SK-N-SH (cell line): ENCODE data around the gene CDS1. TPM values are rescaled to one million over a fixed set of nuclear protein-coding genes. Genes with fewer than 3 reads are reported as not detected.

Source experiments
- CTCF ChIA-PET: fragments of 300-600, 350-600 bp; formaldehyde crosslinking; extraction: SDS; loops from one replicate; lab custom pipeline; 2021; lab: Yijun Ruan, JAX
- POLR2A ChIA-PET: fragments of 350-600 bp; sonication (Branson Sonifier 250); formaldehyde crosslinking; extraction: SDS; loops from one replicate; lab custom pipeline; 2020; ENCODE audit warnings: antibody characterized with exemption, inconsistent platforms; lab: Yijun Ruan, JAX
- DNase-seq: peaks from one replicate; pipeline ENCODE4 v3.0.0; 2012
- H2AFZ ChIP-seq: fragments of 200-600 bp; sonication (generic); 2 replicates; pipeline ENCODE4 v1.8.1; 2016; ENCODE audit warnings: antibody characterized with exemption, mild to moderate bottlenecking, low read depth
- H3F3A ChIP-seq: fragments of 200-600 bp; sonication (generic); replicated peaks from 2 replicates; pipeline ENCODE3; 2016; ENCODE audit warnings: antibody characterized with exemption, mild to moderate bottlenecking; ENCODE audit not compliant: insufficient read depth
- H3K27ac ChIP-seq, 2 experiments: fragments of 200-500 bp in 1 of 2; fragments of 200-600 bp in 1 of 2; sonication (Bioruptor generic) in 1 of 2; sonication (generic), shearing (Covaris generic) in 1 of 2; 2 replicates each; pipeline versions ENCODE4 v1.5.1 to v1.6.1; 2014 to 2016; ENCODE audit warnings: low read depth in 2 of 2, inconsistent platforms in 1 of 2, low read length in 1 of 2, mild to moderate bottlenecking in 1 of 2, mixed read lengths in 1 of 2
- H3K27me3 ChIP-seq: fragments of 200-600 bp; sonication (generic), shearing (Covaris generic); 2 replicates; pipeline ENCODE4 v1.6.1; 2016; ENCODE audit warnings: mixed run types; ENCODE audit not compliant: insufficient read depth
- H3K36me3 ChIP-seq, 2 experiments: fragments of 200-500 bp in 1 of 2; fragments of 200-600 bp in 1 of 2; sonication (Bioruptor generic) in 1 of 2; sonication (generic) in 1 of 2; replicated peaks in 1 of 2; 2 replicates each; pipeline versions ENCODE3 to v1.5.1; 2014 to 2016; ENCODE audit warnings: low read length in 1 of 2, mild to moderate bottlenecking in 1 of 2; ENCODE audit not compliant: insufficient read depth in 2 of 2, control insufficient read depth in 1 of 2
- H3K4me1 ChIP-seq, 2 experiments: fragments of 200-500 bp in 1 of 2; fragments of 200-600 bp in 1 of 2; sonication (Bioruptor generic) in 1 of 2; sonication (generic), shearing (Covaris generic) in 1 of 2; 2 replicates each; pipeline versions ENCODE4 v1.5.1 to v1.6.1; 2014 to 2016; ENCODE audit warnings: low read depth in 1 of 2, low read length in 1 of 2, mixed run types in 1 of 2; ENCODE audit not compliant: insufficient read depth in 2 of 2, control insufficient read depth in 1 of 2
- H3K4me2 ChIP-seq: fragments of 200-600 bp; sonication (generic), shearing (Covaris generic); 2 replicates; pipeline ENCODE4 v1.6.1; 2017; ENCODE audit warnings: mixed run types
- H3K4me3 ChIP-seq, 2 experiments: fragments of 200-500 bp in 1 of 2; fragments of 200-600 bp in 1 of 2; sonication (Bioruptor generic) in 1 of 2; sonication (generic), shearing (Covaris generic) in 1 of 2; 2 replicates each; pipeline versions ENCODE4 v1.5.1 to v1.8.1; 2014 to 2016; ENCODE audit warnings: low read depth in 2 of 2, inconsistent platforms in 1 of 2, low read length in 1 of 2, mild to moderate bottlenecking in 1 of 2, mixed read lengths in 1 of 2, moderate library complexity in 1 of 2
- H3K79me2 ChIP-seq: fragments of 200-600 bp; sonication (generic); 2 replicates; pipeline ENCODE4 v1.8.1; 2017; ENCODE audit warnings: mild to moderate bottlenecking; ENCODE audit not compliant: insufficient read depth
- H3K9ac ChIP-seq: fragments of 200-600 bp; sonication (generic); 2 replicates; pipeline ENCODE4 v1.6.1; 2017; ENCODE audit warnings: mixed run types
- H3K9me2 ChIP-seq: fragments of 200-600 bp; sonication (generic); 2 replicates; pipeline ENCODE4 v1.6.1; 2017; ENCODE audit warnings: mixed run types
- H3K9me3 ChIP-seq: fragments of 200-600 bp; sonication (generic); 2 replicates; pipeline ENCODE4 v1.6.1; 2017; ENCODE audit warnings: mixed run types, mild to moderate bottlenecking, moderate library complexity
- H4K20me1 ChIP-seq: fragments of 200-600 bp; sonication (generic); 2 replicates; pipeline ENCODE4 v1.6.1; 2017; ENCODE audit warnings: mild to moderate bottlenecking, mixed run types; ENCODE audit not compliant: insufficient read depth
- CHD2 ChIP-seq: fragments of 150-350 bp; IDR thresholded peaks from 2 replicates; pipeline ENCODE4 v1.6.1; 2018; ENCODE audit warnings: low read length; ENCODE audit not compliant: partially characterized antibody
- ELF1 ChIP-seq: IDR thresholded peaks from 2 replicates; pipeline ENCODE4 v1.4.0; 2012
- EZH2phosphoT487 ChIP-seq: fragments of 200-600 bp; sonication (generic); IDR thresholded peaks from 2 replicates; pipeline ENCODE4 v1.6.1; 2017; ENCODE audit warnings: low read depth, mixed run types, mild to moderate bottlenecking, antibody characterized with exemption, moderate library complexity, borderline replicate concordance
- FOXJ3 ChIP-seq: sonication (generic); formaldehyde crosslinking; IDR thresholded peaks from 2 replicates; pipeline ENCODE4 v1.5.1; 2020; ENCODE audit warnings: mild to moderate bottlenecking, missing genetic modification reagents
- GABPA ChIP-seq: IDR thresholded peaks from 2 replicates; pipeline ENCODE4 v1.4.0; 2012; ENCODE audit warnings: low read depth, mild to moderate bottlenecking
- JUND ChIP-seq: IDR thresholded peaks from 2 replicates; pipeline ENCODE4 v1.4.0; 2012
- MAX ChIP-seq: IDR thresholded peaks from 2 replicates; pipeline ENCODE4 v1.4.0; 2012; ENCODE audit warnings: low read depth
- MEF2A ChIP-seq: IDR thresholded peaks from 2 replicates; pipeline ENCODE4 v1.4.0; 2012; ENCODE audit warnings: low read depth, borderline replicate concordance
- NFIC ChIP-seq: IDR thresholded peaks from 2 replicates; pipeline ENCODE4 v1.4.0; 2012; ENCODE audit warnings: borderline replicate concordance
- NRF1 ChIP-seq: IDR thresholded peaks from 2 replicates; pipeline ENCODE4 v1.6.1; 2012; ENCODE audit warnings: low read depth, mild to moderate bottlenecking, low read length
- RAD21 ChIP-seq: IDR thresholded peaks from 2 replicates; pipeline ENCODE4 v1.6.1; 2012; ENCODE audit warnings: mild to moderate bottlenecking, low read length
- RCOR1 ChIP-seq: fragments of 150-350 bp; IDR thresholded peaks from 2 replicates; pipeline ENCODE4 v1.6.1; 2017; ENCODE audit warnings: antibody characterized with exemption, low read length
- REST ChIP-seq: IDR thresholded peaks from 2 replicates; pipeline ENCODE4 v1.6.1; 2012; ENCODE audit warnings: mild to moderate bottlenecking, low read depth, low read length, moderate library complexity
- RXRA ChIP-seq: IDR thresholded peaks from 2 replicates; pipeline ENCODE4 v1.4.0; 2012; ENCODE audit warnings: low read depth, mild to moderate bottlenecking, borderline replicate concordance
- TAF1 ChIP-seq: IDR thresholded peaks from 2 replicates; pipeline ENCODE4 v1.6.1; 2012; ENCODE audit warnings: low read depth, mild to moderate bottlenecking, low read length, moderate library complexity, borderline replicate concordance
- TCF12 ChIP-seq: IDR thresholded peaks from 2 replicates; pipeline ENCODE4 v1.4.0; 2012
- TEAD4 ChIP-seq: IDR thresholded peaks from 2 replicates; pipeline ENCODE4 v1.4.0; 2012; ENCODE audit warnings: mild to moderate bottlenecking, borderline replicate concordance; ENCODE audit not compliant: insufficient read depth
- WGBS: methylation state at CpG from one replicate; pipeline ENCODE4 v1.1.6; 2017; ENCODE audit warnings: low lambda C conversion rate; 5-methylcytosine and 5-hydroxymethylcytosine counted together
- polyA plus RNA-seq, 3 experiments: library from polyadenylated mRNA; depleted of rRNA; stranded (reverse); fragments of >200 nt; gene quantifications; 2 replicates each; pipeline ENCODE4 v1.2.3, GENCODE V29; 2012
- TF ChIP-seq, protein P1 (sequence below): IDR thresholded peaks from 2 replicates; pipeline ENCODE4 v1.4.0; 2012; ENCODE audit warnings: low read depth, borderline replicate concordance

CDS1 gene
- polyA plus RNA-seq, 1 of the 3 experiments (the other 2 are of a cell fraction) = 0.02 TPM

GRCh38 chr4:84611531-84611930, 28.6 kb downstream of the CDS1 start (continued):
- TF ChIP-seq MAX = no peak
- TF ChIP-seq RCOR1 = no peak
- TF ChIP-seq NFIC = no peak

DNA sequence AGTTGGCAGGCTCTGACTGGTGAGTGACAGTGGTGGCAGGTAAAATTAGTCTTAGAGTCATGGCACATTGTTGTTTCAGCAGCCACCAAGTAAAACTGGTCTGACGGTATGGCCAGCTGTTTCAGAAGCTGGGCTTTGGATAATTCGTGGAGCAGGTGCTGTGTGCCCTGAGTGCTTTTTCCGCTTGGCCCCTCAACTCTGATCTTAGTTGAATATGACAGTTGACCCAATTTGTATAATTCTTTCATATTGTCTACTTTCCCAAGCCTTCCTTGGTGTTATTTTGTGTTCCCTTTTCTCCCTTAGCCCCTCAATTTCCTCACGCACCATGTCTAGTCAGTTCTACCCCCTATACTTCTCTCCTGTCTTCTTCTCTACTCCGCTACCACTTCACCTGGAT, 32.0 kb downstream of the CDS1 start:
- H3F3A ChIP-seq = no peaks in the 10 kb centered on the region
- H3K9me2 ChIP-seq = no peaks in the 10 kb centered on the region
- WGBS = 33% methylated on average over 5 of the region's 5 CpGs
- no peak overlapping the region for H3K4me2 ChIP-seq
- H3K27ac ChIP-seq = no peak overlapping the region
- H3K36me3 ChIP-seq = no peaks in the 10 kb centered on the region
- TF ChIP-seq RXRA (no peak), EZH2phosphoT487 (no peak)
- TF ChIP-seq, protein P1, sequence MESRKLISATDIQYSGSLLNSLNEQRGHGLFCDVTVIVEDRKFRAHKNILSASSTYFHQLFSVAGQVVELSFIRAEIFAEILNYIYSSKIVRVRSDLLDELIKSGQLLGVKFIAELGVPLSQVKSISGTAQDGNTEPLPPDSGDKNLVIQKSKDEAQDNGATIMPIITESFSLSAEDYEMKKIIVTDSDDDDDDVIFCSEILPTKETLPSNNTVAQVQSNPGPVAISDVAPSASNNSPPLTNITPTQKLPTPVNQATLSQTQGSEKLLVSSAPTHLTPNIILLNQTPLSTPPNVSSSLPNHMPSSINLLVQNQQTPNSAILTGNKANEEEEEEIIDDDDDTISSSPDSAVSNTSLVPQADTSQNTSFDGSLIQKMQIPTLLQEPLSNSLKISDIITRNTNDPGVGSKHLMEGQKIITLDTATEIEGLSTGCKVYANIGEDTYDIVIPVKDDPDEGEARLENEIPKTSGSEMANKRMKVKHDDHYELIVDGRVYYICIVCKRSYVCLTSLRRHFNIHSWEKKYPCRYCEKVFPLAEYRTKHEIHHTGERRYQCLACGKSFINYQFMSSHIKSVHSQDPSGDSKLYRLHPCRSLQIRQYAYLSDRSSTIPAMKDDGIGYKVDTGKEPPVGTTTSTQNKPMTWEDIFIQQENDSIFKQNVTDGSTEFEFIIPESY = no peak
- H3K4me1 ChIP-seq = no peaks in the 10 kb centered on the region
- no peaks in the 10 kb centered on the region for H4K20me1 ChIP-seq
- H3K9ac ChIP-seq = no peak overlapping the region
- no peaks in the 10 kb centered on the region for H3K9me3 ChIP-seq
- H3K4me3 ChIP-seq = no peak overlapping the region
- CTCF ChIA-PET = no interaction called here
- H3K79me2 ChIP-seq = no peaks in the 10 kb centered on the region
- H3K27me3 ChIP-seq = no peaks in the 10 kb centered on the region; the same call in 1 of the 2 replicates
- POLR2A ChIA-PET = no interaction called here
- H2AFZ ChIP-seq = no peak overlapping the region
- DNase-seq = no peak

- Histone ChIP-seq H3F3A (no peaks in the 10 kb centered on the region), H3K4me2 (no peak overlapping the region), H2AFZ (no peak overlapping the region), H3K36me3 (no peaks in the 10 kb centered on the region), H3K27ac (no peak overlapping the region), H4K20me1 (no peaks in the 10 kb centered on the region), H3K4me3 (no peak overlapping the region), H3K79me2 (no peaks in the 10 kb centered on the region), H3K9me3 (no peaks in the 10 kb centered on the region), H3K27me3 (no peaks in the 10 kb centered on the region; the same call in 1 of the 2 replicates), H3K9me2 (no peaks in the 10 kb centered on the region), H3K9ac (no peak overlapping the region), H3K4me1 (no peaks in the 10 kb centered on the region)
- 11% methylated on average over 5 of the region's 5 CpGs for WGBS
- POLR2A ChIA-PET = no interaction called here
- CTCF ChIA-PET = no interaction called here
- DNase-seq = no peak
- TF ChIP-seq NRF1 (no peak), ELF1 (no peak), CHD2 (no peak)
These were observed 32.4 kb downstream of the CDS1 start for GRCh38 chr4:84615355-84615754.

- CTCF ChIA-PET = no interaction called here
- no peak overlapping the region for H3K27ac ChIP-seq
- WGBS = 53% methylated on average over 1 of the region's 1 CpG
- no peaks in the 10 kb centered on the region for H3K79me2 ChIP-seq
- H3K4me1 ChIP-seq = no peaks in the 10 kb centered on the region
- H3K36me3 ChIP-seq = no peaks in the 10 kb centered on the region
- no peaks in the 10 kb centered on the region for H3K27me3 ChIP-seq
- no peak overlapping the region for H3K9ac ChIP-seq
- DNase-seq = no peak
- POLR2A ChIA-PET = no interaction called here
- H2AFZ ChIP-seq = no peak overlapping the region
- H3F3A ChIP-seq = no peaks in the 10 kb centered on the region
- no peaks in the 10 kb centered on the region for H3K9me3 ChIP-seq
- H3K9me2 ChIP-seq = no peaks in the 10 kb centered on the region
- H4K20me1 ChIP-seq = no peaks in the 10 kb centered on the region
- no peak overlapping the region for H3K4me2 ChIP-seq
- H3K4me3 ChIP-seq = no peak overlapping the region
- TF ChIP-seq TAF1 (no peak), RXRA (no peak), ELF1 (no peak), TCF12 (no peak), GABPA (no peak), EZH2phosphoT487 (no peak), MEF2A (no peak), TEAD4 (no peak), RAD21 (no peak), FOXJ3 (CRISPR knock-in tag) (no peak), REST (no peak), JUND (no peak)
These were observed 40.0 kb downstream of the CDS1 start for GRCh38 chr4:84622959-84623358.
